Measurements from ENCODE around the gene ACYP2.
"Not testable (repeated sequence)": the region's sequence is repeated elsewhere in the genome, so short reads cannot be mapped to it uniquely, and the experiment has no call there.

The ACYP2 gene

DNA sequence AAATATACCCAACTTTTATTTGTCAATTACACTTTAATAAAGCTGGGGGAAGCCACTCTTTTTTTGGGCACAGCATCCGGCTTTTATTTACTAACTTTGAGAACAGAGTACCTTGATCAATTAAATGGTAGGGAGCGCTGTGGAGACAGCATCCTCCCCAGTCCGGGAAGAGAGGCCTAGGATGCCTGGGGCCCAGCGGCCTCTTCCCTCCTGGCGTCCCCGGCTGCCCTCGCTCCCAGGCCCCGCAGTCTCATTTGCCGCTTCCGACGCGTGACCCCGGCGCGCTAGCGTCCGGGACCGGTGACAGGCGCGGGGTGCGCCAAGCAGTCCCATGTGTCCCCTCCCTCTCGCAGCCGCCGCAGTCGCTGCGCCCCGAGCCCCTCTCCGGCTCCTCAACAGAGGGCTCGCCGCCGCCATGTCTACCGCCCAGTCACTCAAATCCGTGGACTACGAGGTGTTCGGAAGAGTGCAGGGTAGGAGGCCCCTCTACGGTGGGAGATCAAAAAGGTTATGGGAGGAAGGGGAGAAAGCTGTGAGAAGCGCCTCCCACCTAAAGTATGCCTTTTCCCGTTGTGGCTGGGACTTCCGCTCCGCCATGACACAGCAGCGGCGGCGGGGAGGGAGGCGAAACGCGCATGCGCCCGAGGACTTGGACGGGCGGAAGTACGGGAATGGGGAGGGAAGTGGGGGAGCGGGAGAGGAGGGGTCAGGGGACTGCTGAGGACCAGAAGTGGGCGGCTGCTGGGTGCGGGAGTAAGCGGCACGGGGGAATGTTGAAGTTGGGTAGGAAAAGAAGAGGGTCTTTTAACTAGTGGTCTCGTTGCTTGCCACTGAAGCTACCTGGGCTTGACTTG is at the start of gene ACYP2:
Gene ACYP2, plus strand, starts transcription at position 332 of the 854 bp plus-strand sequence.
- peak; percentile 99 for DNase-seq

DNA sequence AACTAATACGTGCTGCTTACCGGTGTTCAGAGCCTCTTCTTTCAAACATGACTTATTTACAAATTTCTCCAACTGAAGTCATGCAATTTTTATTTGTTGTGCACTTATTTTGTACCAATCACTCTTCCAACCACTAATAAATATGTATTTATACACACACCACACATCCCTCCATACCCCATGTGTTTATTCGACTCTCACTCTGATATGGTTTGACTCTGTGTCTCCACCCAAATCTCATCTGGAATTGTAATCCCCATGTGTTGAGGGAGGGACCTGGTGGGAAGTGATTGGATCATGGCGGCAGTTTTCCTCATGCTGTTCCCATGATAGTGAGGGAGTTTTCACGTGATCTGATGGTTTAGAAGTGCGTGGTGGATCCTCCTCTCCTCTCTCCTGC is 49.5 kb upstream of the ACYP2 start:
- DNase-seq = no peak

DNA sequence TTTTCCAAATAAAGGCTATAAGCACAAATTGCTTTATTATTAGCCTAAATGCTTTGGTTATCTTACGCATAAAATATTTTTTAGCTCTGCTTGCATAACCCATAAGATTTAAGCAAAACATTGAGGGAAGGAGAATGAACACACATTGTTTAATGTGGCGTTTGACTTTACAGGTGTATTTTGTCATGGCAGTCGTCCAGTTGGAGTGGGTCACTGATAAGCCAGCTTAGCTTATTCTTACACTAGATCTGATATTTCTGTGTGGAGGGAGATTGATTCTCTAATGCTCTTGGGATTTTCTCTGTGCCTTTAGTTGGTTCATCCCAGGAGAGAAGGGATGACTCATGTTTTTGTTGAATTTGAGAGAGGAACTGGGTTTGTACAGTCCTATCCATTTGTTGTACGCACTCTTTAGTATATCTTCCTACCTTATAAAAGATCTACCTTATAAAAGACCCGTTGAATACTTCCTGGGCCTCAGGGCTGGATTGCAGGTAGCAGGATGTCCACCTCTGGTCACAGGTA is 47.5 kb upstream of the ACYP2 start:
- DNase-seq = no peak

DNA sequence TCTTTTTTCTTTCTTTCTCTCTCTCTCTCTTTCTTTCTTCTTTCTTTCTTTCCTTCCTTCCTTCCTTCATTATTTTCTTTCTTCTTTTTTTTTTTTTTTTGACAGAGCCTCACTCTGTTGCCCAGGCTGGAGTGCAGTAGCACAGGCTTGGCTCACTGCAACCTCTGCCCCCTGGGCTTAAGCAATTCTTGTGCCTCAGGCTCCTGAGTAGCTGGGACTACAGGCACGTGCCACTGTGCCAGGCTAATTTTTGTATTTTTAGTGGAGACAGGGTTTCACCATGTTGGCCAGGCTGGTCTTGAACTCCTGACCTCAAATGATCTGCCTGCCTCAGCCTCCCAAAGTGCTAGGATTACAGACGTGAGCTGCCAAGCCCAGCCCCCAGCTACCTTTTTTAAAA is 42.9 kb upstream of the ACYP2 start:
- not testable (repeated sequence) for DNase-seq

DNA sequence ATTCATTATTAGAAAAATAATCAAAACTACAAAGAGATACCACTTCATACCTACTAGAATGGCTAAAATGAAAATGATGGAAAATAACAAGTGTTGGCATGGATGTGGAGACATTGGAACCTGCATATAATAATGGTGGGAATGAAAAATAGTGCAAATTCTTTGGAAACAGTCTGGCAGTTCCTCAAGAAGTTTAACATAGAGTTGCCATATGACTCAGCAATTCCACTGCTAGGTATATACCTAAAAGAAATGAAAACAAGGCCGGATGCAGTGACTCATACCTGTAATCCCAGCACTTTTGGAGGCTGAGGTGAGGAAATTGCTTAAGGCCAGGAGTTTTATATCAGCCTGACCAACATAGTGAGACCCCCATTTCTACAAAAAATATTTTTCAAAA is 41.6 kb upstream of the ACYP2 start:
- DNase-seq = no peak

DNA sequence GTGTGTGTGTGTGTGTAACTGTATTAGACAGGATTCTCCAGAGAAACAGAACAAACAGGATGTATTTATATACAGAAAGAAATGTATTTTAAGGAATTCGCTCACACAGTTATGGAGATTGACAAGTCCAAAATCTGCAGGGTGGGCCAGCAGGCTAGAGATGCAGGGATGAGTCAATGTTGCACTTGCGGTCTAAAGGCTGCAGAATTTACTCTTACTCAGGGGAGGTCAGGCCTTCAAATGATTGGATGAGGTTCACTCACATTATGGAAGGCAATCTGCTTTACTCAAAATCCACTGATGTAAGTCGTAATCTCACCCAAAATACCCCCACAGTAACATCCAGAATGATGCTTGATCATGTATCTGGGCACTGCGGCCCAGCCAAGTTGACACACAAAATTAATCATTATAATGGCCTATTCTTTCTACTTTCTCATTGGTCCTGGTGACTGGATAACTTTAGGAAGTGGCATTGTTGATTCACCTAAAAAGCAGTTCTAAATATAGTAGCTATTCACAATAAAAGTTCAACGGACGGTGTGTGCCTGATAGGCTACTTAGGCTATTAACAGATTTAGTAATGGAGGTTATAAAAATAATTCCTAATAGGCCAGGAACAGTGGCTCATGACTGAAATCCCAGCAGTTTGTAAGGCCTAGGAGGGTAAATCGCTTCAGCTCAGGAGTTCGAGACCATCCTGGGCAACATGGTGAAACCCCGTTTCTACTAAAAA is 40.6 kb upstream of the ACYP2 start:
- no peak for DNase-seq

DNA sequence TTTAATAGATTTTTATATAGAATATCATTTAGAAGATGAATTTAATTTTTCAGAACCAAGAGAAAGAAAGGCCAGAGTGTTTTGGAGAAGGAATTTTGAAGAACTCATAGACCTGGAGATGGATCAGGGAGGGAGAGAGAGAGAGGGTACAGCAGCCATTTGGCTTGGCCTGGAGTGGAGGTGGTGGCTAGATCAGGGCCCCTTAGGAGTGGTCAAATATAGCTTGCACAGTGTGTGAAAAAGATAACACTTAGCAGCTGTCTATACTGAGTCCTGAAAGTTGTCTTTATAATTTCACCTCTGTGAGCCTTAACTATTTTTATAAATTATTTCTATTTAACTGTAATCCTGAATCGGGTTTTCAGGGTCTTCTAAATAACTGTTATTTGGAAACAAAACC is 38.8 kb upstream of the ACYP2 start:
- DNase-seq = no peak

DNA sequence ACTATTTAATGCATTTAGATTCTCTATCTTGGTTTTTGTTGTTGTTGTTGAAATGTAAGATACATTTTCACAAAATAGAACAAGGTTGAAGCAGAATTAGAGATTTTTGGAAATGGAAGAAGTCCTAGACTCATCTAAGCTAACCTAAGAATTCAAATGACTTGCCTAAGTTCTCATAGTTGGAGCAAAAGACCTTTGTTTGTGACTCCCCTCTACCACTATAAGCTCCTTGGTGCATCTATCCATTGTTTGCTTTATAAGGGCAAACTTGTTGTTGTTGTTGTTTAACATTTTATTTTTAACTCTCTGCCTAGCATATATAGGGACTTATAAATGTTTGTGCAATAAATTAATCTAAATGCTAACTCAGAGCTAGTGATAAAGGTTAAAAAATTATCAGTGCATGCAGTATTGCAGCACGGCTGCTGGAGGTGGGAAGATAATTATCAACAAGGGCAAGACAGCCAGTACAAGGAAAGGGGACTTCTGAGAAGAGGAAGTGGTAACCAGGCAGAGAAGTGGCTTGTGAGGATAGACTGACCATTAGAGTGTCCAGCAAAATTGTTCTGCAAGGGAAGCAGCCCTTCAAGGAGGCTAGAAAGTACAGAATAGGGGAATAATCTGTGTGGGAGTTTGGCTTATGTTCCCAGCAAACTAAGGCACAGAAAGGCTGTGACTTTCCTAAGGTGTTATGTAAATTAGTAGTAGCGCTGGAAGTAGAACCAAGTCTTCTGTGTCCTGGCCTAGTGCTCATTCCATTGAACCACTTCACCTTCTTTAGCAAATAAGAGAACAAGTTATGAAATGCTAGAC is 38.1 kb upstream of the ACYP2 start:
- no peak for DNase-seq

DNA sequence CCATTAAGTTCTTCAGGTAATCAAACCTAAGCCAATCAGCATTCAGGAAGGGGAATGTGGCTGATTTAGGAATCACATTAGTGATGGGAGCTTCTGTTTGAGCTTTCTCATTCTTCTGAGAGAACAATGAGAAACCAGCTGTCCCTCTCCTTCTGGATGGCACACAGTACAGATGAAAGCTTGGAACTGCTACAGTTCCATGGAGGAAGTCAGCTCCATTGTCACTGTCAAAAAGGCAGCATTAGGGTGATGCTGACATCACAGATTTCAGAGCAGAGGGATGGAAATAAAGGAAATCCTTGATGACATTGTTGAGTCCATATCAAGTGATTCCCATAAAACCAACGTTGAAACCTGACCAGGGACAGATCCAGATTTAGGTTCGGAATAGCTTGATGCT is 36.1 kb upstream of the ACYP2 start:
- no peak for DNase-seq

DNA sequence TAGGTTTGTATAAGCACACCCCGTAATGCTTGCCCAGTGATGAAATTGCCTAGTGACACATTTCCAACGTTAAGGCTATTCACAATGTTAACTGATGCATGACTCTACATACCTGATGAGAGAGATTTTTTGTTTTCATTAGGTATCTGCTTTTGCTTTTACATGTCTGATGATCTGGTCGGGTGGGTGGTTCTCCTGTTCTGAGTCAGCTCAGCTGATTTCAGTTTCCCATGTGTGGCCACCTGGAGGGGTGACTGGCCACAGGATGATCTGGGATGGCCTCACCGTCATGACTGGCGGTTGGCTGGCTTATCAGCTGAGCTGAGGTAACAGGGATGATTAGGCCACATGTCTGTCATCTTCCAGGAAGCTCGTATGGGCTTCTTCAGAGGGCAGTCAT is 33.8 kb upstream of the ACYP2 start:
- DNase-seq = no peak

DNA sequence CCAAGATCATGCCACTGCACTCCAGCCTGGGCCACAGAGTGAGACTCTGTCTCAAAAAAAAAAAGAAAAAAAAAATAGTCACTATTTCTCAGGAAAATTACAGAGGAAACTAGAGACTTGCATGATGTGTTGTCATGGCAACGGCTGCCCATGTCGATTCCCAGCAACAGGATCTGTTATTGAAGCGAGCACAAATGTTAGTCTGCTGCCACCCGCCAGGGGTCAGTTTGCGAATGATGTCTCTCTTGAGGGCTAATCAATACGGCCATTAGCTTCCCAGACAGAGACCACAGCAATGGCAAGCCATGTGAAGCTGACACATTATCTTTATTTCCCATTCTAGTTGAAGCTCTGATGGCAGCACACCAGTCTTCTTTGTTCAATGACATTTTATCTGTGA is 32.4 kb upstream of the ACYP2 start:
- DNase-seq = peak; percentile 76

DNA sequence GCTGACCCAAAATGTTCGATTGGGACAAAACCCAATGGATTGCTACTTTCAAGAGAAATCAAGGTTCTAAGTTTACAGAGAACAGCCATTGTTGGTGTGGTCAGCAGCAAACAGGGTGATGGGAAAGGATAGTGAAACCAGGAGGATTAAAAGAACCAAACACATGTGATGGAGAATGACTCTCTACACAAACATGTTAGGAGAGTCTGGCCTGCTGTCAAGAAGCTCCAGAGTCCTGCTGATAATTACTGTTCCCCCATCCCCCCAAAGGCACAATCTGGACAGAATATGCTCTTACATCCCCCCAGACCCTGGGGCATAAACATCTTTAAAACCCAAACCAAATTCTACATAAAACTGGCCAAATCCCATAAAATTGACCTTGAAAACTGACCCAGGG is 32.0 kb upstream of the ACYP2 start:
- no peak for DNase-seq

- DNase-seq = no peak
Observed at GRCh38 chr2:54084600-54084999, 30.8 kb upstream of the ACYP2 start.

DNA sequence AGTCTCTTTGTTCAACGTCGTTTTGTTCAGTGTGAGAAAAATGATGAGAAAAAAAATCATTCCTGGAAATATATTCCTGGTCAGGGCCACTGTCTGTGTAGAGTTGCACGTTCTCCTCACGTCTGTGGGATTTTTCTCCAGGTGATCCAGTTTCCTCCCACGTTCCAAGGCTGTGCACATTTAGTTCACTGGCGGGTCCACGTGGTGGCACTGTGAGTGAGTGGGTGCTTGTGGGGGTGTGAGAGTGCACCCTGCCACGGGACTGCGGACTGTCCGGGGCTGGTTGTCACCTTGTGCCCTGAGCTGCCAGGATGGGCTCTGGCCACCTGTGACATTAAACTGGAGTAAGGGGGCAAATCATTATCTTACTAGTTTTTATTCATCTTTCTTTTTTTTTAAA is 30.3 kb upstream of the ACYP2 start:
- DNase-seq = no peak

GRCh38 chr2:54086157-54086556 is 29.3 kb upstream of the ACYP2 start:
- no peak for DNase-seq

- peak; percentile 23 for DNase-seq
Observed at GRCh38 chr2:54088191-54088634, 27.2 kb upstream of the ACYP2 start.

DNA sequence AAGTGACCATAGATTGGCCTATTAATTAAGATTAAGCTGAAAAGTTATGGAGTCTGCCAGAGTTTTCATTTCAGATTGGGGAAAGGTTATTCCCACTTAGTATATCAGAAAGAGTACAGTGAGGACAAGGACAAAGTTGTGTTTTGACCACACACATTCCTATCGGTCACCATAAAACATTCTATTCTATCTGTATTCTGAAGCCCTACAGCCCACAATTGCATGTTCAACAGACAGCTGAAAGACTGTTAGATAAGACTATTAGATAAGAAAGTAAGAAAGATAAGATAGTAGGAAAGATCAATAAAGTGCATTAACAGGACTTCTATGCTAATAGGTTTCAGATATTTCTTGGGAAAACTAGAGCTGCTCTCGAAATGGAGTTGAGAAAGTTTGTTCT is 26.7 kb upstream of the ACYP2 start:
- no peak for DNase-seq

DNA sequence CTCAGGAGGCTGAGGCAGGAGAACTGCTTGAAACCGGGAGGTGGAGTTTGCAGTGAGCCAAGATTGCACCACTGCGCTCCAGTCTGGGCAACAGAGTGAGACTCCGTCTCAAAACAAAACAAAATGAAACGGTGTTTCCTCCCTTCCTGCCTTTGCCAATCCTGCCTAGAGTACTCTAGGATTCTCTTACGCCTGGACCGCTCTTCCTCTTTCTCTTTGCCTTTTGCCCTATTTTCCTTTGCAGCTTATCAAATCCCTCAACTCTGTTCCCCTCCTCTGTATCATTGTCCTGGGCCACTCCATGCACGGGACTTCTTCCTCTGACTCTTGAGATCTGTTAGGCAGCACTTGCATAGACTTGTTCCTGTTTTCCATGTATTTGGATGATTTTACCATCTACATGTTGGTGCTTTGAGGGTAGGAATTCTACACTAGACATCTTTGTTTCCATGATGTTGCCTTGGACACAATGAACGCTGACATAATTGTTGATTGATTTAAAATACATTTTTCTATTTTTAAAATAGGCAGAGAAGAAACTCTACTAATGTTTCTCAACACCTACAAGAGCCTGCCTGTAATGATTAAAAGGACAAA is 24.8 kb upstream of the ACYP2 start:
- no peak for DNase-seq

DNA sequence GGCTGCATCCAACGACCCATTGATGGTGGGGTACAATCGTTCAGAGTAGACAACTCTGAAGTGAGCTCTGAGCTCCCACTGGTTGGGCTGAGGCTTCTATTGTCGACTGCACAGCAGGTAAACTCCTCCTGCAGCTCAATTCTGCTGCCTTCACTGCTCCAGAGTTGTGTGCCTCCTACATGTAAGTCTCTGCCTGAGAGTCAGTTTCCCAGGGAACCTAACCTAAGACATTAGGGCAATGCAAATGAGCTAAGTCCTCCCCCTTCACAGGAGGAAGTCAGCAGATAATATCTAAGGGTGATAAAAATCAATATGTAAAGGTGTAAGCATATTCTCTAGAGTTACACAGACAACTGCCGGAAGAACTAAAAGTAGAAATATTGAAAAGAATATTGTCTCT is 22.5 kb upstream of the ACYP2 start:
- DNase-seq = no peak

- not testable (repeated sequence) for DNase-seq
Observed at GRCh38 chr2:54095406-54095805, 20.0 kb upstream of the ACYP2 start.

- DNase-seq = not testable (repeated sequence)
Observed at GRCh38 chr2:54096141-54096540, 19.3 kb upstream of the ACYP2 start.

DNA sequence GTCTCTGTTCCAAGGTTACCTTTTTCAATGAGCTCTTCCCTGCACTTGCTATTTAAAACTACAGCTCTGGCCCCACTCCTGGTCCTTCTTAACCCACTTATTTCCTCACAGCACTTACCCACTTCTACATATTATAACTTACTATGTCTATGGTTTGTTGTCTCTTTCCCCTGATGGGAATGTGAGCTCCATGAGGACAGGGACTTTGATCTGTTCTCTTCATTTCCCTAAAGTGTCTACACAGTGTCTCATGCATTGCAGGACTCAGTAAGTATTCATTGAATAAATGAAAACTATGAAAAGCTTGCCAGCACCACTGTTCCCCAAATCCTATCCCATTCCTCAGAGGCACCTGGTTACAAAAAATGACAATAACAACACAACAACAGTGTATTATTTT is 18.3 kb upstream of the ACYP2 start:
- DNase-seq = no peak

DNA sequence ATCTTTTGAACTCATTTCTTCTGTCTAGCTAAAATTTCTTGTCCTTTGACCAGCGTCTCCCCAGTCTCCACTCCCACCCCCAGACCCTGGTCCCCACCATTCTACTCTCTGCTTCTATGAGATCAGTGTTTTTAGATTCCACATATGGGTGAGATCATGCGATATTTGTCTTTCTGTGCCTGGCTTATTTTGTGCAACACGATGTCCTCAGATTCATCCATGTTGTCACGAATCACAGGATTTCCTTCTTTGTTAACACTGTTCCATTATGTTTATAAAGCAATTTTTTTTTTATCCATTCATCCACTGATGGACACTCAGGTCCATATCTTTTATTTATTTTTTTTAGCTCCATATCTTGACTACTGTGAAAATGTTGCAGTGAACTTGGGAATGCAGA is 16.0 kb upstream of the ACYP2 start:
- no peak for DNase-seq
